HTERT RPE-1 (cell line): ENCODE data around the gene SMO.
"Not testable (repeated sequence)": the region's sequence is repeated elsewhere in the genome, so short reads cannot be mapped to it uniquely, and the experiment has no call there.

Source experiments
- in situ Hi-C: fragments of 300-500 bp; cut with MboI; formaldehyde crosslinking; loops from 4 replicates; pipeline ENCODE4 v1.14.3; 2020; ENCODE audit warnings: low sequenced_read_pairs

Gene SMO

DNA sequence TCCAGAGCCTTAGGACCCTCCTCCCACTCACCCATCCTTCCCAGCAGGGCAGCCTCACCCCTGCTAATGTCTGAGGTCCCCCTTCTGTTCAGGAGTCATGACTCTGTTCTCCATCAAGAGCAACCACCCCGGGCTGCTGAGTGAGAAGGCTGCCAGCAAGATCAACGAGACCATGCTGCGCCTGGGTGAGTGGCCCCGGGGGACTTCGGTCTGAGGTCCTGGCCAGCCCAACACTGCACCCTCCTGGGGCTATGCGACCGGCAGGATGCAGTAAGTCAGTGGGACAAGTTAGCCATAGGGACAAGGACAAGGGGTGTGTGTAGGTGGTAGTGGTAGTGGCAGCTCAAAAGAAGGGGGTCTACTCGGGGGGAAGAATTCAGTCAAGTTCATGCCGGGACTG, 20.2 kb downstream of the SMO start:
- in situ Hi-C loops: no loop called here

DNA sequence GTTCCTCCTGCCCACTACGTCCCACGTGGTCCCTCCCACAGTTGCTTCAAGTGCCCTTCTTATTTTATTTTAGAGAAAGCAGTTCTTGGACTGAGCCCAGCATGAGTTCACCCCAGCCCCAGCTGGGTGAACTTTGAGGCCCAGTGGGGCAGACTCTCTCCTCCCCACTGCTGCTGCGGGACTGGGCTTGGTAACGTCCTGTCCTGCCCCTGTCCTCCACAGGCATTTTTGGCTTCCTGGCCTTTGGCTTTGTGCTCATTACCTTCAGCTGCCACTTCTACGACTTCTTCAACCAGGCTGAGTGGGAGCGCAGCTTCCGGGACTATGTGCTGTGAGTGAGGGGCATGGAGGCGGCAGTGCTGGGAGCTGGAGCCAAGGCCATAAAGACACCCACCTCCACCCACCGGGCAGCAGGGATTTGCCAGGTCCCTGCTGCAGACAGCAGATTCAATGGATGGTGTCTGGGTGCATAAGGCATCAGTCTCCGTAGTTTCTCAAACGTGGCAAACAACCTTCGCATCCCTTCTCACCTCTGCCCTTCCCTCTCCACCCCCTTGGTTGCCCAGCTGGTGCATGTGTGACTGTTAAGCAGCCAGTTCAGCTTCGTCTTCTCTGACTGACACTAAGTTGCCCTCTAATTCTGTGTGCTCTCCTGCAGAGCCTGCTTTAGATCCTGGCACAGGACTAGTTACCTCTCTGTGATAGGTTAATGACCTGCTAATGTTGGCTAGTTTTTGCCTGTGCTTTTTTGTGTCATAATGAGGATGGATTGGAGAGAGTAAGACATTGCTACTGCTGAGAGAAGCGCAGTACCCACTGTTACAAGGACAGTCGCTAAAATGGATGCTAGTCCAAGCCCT, 20.9 kb downstream of the SMO start:
- in situ Hi-C loops: no loop called here

DNA sequence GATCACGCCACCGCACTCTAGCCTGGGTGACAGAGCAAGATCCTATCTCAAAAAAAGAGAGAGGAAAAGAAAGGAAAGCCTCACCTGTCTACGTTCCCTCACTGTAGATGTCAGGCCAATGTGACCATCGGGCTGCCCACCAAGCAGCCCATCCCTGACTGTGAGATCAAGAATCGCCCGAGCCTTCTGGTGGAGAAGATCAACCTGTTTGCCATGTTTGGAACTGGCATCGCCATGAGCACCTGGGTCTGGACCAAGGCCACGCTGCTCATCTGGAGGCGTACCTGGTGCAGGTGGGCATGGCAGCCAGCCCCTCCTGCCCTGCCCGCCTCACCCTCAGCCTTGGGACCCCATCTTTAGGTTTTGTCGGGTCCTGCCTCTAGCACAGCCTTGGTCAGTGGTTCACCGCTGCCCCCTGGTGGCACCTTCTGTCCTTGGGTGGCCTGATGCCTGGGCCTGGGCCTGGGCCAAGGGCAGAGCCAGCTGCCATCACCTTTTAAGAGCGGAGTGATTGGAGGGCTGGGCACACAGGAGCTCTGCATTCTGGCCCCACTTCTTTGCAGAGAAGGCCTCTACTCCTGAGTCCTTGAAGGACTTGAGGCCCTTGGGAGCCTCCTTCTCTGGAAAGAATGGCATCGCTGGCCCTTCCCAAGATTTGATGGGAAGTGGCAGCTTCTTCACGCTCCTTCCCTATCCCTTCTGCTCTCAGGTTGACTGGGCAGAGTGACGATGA, 22.0 kb downstream of the SMO start:
- in situ Hi-C loops: no loop called here

DNA sequence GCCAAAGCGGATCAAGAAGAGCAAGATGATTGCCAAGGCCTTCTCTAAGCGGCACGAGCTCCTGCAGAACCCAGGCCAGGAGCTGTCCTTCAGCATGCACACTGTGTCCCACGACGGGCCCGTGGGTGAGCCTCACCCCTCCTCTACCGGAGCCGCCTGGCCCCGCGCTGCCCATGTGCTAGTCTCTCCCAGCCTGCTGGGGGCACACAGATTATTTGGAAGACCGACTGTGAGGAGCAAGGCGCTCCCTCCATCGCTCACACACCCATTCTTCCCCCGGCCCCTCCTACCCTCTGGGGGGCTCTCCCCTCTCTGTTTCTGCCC, 22.5 kb downstream of the SMO start:
- in situ Hi-C loops: no loop called here

DNA sequence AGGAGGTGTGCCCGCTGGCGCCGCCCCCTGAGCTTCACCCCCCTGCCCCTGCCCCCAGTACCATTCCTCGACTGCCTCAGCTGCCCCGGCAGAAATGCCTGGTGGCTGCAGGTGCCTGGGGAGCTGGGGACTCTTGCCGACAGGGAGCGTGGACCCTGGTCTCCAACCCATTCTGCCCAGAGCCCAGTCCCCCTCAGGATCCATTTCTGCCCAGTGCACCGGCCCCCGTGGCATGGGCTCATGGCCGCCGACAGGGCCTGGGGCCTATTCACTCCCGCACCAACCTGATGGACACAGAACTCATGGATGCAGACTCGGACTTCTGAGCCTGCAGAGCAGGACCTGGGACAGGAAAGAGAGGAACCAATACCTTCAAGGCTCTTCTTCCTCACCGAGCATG, 23.7 kb downstream of the SMO start:
- in situ Hi-C loops: no loop called here

DNA sequence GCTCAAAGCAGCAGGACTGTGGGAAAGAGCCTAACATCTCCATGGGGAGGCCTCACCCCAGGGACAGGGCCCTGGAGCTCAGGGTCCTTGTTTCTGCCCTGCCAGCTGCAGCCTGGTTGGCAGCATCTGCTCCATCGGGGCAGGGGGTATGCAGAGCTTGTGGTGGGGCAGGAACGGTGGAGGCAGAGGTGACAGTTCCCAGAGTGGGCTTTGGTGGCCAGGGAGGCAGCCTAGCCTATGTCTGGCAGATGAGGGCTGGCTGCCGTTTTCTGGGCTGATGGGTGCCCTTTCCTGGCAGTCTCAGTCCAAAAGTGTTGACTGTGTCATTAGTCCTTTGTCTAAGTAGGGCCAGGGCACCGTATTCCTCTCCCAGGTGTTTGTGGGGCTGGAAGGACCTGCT, 24.2 kb downstream of the SMO start:
- in situ Hi-C loops: no loop called here

DNA sequence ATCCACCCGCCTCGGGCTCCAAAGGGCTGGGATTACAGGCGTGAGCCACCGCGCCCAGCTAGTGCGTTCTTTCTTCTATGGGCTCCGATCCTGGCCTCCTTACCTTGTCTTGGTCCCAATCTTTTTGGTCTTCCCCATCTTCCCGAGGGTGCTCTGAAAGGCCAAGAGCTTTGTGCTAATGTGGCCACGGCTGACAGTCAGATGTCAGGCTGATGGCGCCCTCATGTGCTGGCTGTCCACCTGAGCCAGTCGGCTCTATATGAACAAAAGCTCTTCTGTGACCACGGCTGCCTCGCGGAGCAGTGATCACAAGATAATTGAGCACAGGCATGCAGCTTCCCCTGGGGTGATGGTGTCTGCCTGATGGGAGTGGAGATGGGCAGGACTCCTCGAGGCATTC, 25.4 kb downstream of the SMO start:
- in situ Hi-C loops: no loop called here

DNA sequence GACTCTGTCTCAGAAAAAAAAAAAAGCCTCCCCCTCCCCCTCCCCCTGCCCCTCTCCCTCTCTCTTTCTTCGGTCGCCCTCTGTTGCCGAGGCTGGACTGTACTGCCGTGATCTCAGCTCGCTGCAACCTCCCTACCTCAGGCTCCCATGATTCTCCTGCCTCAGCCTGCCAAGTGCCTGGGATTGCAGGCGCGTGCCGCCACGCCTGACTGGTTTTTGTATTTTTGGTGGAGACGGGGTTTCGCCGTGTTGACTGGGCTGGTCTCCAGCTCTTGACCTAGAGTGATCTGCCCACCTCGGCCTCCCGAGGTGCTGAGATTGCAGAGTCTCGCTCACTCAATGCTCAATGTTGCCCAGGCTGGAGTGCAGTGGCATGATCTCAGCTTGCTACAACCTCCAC, 27.3 kb downstream of the SMO start:
- in situ Hi-C loops: not testable (repeated sequence)

DNA sequence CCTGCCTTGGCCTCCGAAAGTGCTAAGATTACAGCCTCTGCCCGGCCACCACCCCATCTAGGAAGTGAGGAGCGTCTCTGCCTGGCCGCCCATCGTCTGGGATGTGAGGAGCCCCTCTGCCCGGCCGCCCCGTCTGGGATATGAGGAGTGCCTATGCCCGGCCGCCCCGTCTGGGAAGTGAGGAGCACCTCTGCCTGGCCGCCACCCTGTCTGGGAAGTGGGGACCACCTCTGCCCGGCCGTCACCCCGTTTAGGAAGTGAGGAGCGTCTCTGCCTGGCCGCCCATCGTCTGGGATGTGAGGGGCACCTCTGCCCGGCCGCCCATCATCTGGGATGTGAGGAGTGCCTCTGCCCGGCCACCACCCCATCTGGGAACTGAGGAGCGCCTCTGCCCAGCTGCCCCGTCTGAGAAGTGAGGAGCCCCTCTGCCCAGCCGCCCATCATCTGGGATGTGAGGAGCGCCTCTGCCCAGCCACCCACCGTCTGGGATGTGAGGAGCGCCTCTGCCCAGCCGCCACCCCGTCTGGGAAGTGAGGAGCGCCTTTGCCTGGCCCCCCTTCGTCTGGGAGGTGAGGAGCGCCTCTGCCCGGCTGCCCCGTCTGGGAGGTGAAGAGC, 27.8 kb downstream of the SMO start:
- in situ Hi-C loops: not testable (repeated sequence)

DNA sequence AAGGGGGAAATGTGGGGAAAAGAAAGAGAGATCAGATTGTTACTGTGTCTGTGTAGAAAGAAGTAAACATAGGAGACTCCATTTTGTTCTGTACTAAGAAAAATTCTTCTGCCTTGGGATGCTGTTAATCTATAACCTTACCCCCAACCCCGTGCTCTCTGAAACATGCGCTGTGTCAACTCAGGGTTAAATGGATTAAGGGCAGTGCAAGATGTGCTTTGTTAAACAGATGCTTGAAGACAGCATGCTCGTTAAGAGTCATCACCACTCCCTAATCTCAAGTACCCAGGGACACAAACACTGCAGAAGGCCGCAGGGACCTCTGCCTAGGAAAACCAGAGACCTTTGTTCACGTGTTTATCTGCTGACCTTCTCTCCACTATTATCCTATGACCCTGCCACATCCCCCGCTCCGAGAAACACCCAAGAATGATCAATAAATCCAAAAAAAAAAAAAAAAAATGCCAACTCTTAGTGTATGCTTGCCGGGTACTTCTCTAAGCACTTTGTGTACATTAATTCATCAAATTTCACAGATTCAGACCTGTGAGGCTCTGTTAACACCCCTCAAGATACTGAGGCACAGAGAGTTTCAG, 28.5 kb downstream of the SMO start:
- in situ Hi-C loops: not testable (repeated sequence)

DNA sequence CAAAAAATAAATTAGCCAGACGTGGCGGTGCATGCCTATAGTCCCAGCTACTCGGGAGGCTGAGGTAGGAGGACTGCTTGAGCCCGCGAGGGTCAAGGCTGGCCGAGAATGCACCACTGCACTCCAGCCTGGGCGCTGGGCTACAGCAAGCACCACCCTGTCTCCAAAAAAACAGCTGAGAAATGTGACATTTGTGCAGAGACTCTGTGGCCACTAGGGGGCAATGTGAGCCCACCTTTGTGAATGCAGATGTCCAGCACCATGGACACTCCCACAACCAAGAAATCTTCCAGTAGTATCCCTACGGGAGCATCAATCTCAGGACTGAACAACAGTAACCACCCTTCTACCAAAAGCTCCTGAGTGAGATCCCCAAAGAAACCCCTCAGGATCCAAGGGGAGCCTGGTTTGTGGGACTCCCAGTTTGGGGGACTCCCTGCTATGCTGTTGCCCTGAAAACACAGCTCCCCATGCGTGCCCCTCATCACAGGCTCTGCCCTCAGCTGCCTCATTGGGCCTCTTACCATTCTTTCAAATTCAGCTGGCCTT, 30.2 kb downstream of the SMO start:
- in situ Hi-C loops: no loop called here

DNA sequence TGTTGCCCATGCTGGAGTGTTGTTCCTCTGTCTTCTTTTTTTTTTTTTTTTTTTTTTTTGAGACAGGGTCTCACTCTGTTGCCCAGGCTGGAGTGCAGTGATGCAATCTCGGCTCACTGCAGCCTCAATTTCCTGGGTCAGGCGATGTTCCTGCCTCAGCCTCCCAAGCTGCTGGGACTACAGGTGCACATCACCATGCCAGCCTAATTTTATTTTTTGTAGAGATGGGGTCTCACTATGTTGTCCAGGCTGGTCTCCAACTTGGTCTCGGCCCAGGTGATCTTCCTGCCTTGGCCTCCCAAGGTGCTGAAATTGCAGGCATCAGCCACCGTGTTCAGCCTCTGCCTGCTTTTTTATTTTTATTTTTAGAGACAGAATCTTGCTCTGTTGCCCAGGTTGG, 30.7 kb downstream of the SMO start:
- in situ Hi-C loops: not testable (repeated sequence)

DNA sequence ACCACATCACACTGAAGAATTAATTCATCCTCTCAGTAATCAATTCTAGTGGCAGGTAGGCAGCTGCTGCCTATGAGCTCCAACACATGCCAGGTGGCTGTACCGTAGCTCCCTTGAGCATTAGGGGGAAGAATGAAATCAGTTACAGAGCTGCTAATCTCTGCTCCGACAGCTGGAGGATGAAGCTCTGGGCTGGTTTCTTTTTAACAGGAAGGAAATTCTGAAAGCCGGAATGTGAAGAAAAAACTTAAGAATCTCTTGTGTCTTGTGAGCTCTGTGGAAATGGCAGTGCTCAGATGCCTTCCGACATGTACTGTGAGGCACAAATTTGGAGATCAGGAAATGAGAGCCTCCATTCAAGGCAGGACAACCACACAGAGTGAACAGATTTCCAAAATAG, 33.6 kb downstream of the SMO start:
- in situ Hi-C loops: no loop called here

DNA sequence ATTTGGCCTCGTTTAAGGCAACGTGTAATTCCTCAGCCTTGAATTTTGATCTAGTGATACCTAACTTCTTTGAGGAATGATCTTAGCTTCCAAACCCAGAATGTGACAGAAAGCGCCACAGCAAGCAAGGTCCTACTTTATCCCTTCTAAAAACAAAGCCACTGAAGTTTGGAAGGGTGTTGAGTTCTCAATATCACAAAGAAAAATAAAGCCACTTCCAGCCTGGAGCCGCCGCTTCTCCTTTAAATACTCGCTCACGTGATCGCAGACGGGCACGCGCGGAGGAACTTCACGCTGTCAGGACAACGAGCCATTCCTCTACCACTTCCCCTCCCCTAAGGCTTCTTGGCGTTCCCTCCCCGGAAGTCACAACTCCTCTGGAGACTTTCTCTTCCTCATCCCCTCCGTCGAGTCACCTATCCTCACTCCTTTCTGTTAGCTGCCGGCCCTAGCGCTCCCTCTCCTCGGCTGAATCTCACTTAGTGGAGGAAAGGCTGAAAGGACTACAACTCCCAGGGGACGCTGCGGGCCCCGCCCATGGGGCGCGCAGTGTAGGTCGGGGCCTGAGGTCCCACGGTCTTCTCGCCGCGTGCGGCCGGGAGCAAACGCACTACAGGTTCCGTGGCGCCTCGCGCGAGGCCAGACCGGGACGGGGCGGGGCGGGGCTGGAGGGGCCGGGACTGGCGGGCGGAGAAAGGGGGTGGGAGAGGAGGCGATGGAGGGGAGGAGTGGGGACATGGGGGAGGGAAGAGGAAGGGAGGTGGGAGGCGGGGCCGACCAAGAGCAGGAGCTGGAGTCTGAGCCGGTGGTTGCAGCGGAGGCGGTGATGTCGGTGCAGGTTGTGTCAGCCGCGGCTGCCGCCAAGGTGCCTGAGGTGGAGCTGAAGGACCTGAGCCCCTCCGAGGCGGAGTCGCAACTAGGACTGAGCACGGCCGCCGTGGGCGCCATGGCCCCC, 36.1 kb downstream of the SMO start, which contains the start of gene AHCYL2:
TSS of gene AHCYL2 (plus strand) at position 780 of the 955 bp plus-strand sequence.
- in situ Hi-C loops: no loop called here

DNA sequence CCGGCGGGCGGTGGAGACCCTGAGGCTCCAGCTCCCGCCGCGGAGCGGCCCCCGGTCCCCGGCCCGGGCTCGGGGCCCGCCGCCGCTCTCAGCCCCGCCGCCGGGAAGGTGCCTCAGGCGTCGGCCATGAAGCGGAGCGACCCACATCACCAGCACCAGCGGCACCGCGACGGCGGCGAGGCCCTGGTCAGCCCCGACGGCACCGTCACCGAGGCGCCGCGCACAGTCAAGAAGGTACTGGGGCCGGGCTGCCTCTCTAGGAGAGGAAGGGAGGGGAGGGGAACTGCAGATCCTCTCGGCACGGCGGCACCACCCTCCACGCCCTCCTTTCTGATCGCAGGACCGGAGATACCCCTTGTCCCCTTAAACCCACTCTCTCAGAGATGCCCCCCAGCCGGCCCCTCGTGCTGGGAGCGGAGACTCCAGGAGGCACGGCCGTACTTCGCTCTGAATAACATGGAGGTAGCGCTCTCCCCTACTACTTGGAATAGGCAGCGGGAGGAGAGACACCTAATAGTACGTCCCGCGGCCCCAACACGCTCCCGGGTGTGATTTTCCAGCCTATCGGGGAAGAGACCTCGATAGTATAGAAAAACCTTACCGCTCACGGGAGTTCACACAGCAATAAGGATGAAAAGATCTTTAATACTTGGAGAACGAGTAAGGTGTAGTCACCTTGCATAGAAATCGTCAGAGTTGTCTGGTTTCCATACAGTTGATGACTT, 36.9 kb downstream of the SMO start:
- in situ Hi-C loops: no loop called here

DNA sequence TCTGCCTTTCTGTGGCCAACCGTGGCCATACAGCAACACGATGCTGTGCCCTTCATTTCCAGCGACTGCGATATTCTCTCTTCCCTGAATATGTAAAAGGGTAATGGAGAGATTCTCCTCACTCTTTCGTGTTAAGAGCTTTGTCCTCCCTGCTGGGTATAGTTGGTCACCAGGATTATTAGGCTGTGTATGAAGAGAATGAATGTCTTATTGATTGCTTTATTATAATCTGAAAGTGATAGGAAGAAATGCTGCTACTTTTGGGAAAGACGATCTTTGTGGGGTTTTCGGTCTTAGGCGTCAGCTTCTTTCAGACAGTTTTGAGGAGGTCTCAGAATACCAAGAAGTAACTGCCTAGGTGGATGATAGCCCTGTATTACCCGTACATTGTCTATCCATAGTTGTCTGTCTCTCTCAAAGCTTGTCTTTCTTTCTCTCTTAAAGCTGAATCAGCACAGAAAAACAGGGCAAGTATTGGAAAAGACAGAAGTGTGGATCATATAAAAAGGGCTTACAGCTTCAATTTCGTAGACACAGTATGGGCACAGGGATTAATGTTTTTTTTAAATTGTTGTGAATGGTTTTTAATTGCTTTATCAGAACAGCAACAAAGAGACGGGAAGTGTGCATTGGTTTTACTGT, 37.6 kb downstream of the SMO start:
- in situ Hi-C loops: no loop called here

DNA sequence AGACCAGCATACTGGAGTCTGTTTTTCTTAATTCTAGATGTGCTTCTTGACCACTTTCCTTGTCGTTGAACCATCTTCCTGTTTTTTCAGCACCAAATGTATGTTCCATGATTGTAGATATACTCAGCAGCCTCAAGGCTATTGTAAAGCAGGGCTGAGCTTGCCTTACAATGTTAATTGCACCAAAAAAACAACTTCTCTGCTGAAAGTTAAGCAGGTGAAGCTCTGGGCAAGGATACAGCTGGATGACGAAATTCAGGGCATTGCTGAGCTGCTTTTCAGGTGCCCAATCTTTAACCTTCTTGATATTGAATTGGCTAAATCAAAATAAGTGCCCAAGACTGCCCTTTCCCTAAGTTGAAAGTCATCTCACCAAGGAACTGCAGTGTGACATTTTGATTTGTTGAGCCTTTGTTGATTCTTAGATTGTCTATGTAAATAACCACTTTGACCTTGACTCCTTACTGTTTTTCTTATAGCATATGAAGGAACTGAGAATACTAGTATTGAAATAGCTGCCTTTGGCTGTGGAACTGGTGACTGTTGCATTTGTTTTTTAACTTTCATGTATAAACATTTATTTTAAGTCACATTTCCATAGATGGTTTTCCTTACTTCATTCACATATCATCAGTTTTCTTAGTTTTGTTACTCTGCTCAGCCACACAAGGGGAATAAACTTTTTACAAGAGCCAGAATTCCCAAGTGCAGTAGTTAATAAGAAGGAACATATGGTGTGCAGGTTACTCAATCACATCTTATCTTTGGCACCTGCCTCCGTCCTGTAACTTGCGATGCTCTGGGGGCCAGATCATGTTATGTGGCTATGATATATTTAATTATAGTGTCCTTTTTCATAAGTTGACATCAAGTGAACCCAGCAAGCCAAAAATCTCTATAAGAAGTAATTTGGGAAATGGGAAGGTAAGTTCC, 39.5 kb downstream of the SMO start:
- in situ Hi-C loops: no loop called here

DNA sequence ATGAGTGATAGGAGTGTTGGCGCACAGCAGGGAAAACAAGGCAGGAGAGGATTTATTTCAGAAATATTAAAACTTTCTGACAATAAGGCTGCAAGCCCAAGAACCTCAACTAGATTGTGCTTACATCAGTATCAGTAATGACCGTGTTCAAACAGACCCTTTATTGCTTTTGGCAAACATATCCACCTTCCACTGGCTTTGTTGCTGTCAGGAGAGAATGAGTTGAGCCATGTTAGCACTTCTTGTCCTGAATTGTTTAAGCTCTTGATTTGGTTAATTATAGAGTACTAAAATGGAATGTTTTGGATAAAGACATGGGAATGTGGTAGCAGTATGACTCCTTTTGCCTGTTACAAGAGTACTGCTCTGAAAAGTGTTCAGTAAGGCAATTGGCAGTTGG, 40.2 kb downstream of the SMO start:
- in situ Hi-C loops: no loop called here
